ENCODE results near the gene MYO7A.

The MYO7A gene

DNA sequence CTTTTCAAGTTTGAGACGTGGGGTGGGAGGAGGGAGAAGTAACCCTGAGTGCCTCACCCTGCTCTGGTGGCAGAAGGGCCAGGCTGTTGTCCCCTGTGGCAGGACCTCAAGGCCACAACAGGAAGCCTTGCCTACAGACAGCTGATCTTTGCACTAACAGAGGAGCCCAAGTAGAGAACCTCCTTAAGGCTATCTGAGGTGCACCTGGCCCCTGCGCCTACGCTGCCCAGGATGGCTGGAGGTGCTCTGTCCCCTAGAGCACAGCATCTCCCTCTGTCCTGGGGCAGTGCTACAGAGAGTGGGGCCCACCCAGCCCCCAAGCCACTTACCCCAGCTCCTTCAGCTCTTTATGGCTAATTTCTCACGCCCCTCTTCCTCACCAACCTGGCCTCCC lies 27.0 kb downstream of the MYO7A start:
- TF ChIP-seq, protein P1, sequence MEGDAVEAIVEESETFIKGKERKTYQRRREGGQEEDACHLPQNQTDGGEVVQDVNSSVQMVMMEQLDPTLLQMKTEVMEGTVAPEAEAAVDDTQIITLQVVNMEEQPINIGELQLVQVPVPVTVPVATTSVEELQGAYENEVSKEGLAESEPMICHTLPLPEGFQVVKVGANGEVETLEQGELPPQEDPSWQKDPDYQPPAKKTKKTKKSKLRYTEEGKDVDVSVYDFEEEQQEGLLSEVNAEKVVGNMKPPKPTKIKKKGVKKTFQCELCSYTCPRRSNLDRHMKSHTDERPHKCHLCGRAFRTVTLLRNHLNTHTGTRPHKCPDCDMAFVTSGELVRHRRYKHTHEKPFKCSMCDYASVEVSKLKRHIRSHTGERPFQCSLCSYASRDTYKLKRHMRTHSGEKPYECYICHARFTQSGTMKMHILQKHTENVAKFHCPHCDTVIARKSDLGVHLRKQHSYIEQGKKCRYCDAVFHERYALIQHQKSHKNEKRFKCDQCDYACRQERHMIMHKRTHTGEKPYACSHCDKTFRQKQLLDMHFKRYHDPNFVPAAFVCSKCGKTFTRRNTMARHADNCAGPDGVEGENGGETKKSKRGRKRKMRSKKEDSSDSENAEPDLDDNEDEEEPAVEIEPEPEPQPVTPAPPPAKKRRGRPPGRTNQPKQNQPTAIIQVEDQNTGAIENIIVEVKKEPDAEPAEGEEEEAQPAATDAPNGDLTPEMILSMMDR (IDR thresholded peaks at IDR 0.05; ENCODE audit: low read length), result no peak
- no peak for TF ChIP-seq EZH2phosphoT487 (IDR thresholded peaks at IDR 0.05; ENCODE audit: low read length)
- no peak for TF ChIP-seq EZH2 (optimal IDR thresholded peaks at IDR 0.05; ENCODE audit: low read depth, low read length)
- no peak for DNase-seq
- no peak overlapping the region for H3K9ac ChIP-seq (ENCODE audit: low read length)
- H3K4me1 ChIP-seq (ENCODE audit: low read length), result no peaks in the 10 kb centered on the region
- no peaks in the 10 kb centered on the region for H3F3A ChIP-seq (ENCODE audit: insufficient read depth, low read length)
- no peaks in the 10 kb centered on the region for H3K9me3 ChIP-seq (replicated peaks; ENCODE audit: insufficient read depth, low read length)
- no peaks in the 10 kb centered on the region for H3K9me2 ChIP-seq (replicated peaks; ENCODE audit: insufficient read depth, low read length)
- no peak overlapping the region for H3K4me3 ChIP-seq (ENCODE audit: low read length)
- H3K36me3 ChIP-seq (replicated peaks; ENCODE audit: insufficient read depth, low read length), result no peaks in the 10 kb centered on the region
- no peak overlapping the region for H2AFZ ChIP-seq (ENCODE audit: low read length)
- no peaks in the 10 kb centered on the region for H3K27me3 ChIP-seq (replicated peaks; ENCODE audit: insufficient read depth, low read length)
- no peaks in the 10 kb centered on the region for H3K79me2 ChIP-seq (ENCODE audit: low read length)
- no peaks in the 10 kb centered on the region for H4K20me1 ChIP-seq (ENCODE audit: insufficient read depth, low read length)
- no peak overlapping the region for H3K27ac ChIP-seq (ENCODE audit: low read length)
- H3K4me2 ChIP-seq (ENCODE audit: low read depth, low read length), result no peak overlapping the region

DNA sequence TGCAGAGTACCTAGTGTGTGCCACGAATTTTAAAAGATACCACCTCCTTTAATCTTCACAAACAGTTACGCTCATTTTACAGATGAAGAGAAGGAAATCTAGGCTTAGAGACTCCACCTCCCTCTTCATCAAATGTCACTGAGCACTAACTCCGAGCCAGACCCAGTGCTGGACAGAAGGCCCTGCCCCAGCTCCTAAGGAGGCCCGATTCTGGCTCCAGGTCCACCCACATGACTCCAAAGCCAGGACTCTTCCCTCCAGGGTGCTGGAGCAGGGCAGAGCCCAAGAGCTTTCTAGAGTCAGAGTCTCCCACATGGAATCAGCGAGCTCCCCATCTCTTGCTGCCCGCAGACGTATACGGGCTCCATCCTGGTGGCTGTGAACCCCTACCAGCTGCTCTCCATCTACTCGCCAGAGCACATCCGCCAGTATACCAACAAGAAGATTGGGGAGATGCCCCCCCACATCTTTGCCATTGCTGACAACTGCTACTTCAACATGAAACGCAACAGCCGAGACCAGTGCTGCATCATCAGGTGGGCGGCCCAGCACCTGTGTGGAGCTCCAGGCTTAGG lies 27.6 kb downstream of the MYO7A start:
- no peaks in the 10 kb centered on the region for H3K27me3 ChIP-seq (replicated peaks; ENCODE audit: insufficient read depth, low read length)
- no peaks in the 10 kb centered on the region for H3K9me3 ChIP-seq (replicated peaks; ENCODE audit: insufficient read depth, low read length)
- no peak overlapping the region for H3K4me3 ChIP-seq (ENCODE audit: low read length)
- H3K27ac ChIP-seq (ENCODE audit: low read length), result no peak overlapping the region
- no peaks in the 10 kb centered on the region for H4K20me1 ChIP-seq (ENCODE audit: insufficient read depth, low read length)
- H3K4me1 ChIP-seq (ENCODE audit: low read length), result no peaks in the 10 kb centered on the region
- H3K36me3 ChIP-seq (replicated peaks; ENCODE audit: insufficient read depth, low read length), result no peaks in the 10 kb centered on the region
- H3K9ac ChIP-seq (ENCODE audit: low read length), result no peak overlapping the region
- no peaks in the 10 kb centered on the region for H3K9me2 ChIP-seq (replicated peaks; ENCODE audit: insufficient read depth, low read length)
- no peak overlapping the region for H3K4me2 ChIP-seq (ENCODE audit: low read depth, low read length)
- no peak for DNase-seq
- H2AFZ ChIP-seq (ENCODE audit: low read length), result no peak overlapping the region
- TF ChIP-seq, protein P1 (IDR thresholded peaks at IDR 0.05; ENCODE audit: low read length), result no peak
- TF ChIP-seq EZH2phosphoT487 (IDR thresholded peaks at IDR 0.05; ENCODE audit: low read length), result no peak
- TF ChIP-seq EZH2 (optimal IDR thresholded peaks at IDR 0.05; ENCODE audit: low read depth, low read length), result no peak
- H3K79me2 ChIP-seq (ENCODE audit: low read length), result no peaks in the 10 kb centered on the region
- H3F3A ChIP-seq (ENCODE audit: insufficient read depth, low read length), result no peaks in the 10 kb centered on the region

DNA sequence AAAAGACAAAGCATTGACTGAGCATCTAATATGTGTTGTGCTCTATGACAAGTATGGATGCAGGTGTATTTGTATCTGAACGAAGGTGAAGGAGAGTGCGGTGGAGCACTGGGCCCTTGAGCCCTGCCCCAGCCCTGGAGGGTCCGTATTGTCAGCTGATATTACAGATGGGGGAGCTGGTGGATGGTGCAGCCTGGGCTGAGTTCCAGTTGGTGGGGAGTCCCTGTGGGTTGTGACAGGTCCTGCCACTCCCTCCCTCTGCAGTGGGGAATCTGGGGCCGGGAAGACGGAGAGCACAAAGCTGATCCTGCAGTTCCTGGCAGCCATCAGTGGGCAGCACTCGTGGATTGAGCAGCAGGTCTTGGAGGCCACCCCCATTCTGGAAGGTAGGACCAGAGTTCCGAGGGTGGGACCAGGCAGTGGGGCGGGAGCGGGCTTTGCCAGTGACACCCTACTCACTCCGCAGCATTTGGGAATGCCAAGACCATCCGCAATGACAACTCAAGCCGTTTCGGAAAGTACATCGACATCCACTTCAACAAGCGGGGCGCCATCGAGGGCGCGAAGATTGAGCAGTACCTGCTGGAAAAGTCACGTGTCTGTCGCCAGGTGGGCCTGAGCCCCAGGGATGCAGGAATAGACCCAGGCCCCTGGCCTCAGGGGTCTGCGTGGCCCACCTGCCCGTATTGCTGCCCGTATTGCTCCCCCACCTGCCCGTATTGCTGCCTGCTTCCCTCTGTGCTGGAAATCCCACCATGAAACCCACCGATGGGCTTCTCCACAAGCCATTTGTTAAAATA lies 28.6 kb downstream of the MYO7A start:
- H3K36me3 ChIP-seq (replicated peaks; ENCODE audit: insufficient read depth, low read length), result no peaks in the 10 kb centered on the region
- TF ChIP-seq, protein P1 (IDR thresholded peaks at IDR 0.05; ENCODE audit: low read length), result no peak
- TF ChIP-seq EZH2phosphoT487 (IDR thresholded peaks at IDR 0.05; ENCODE audit: low read length) (no peak), EZH2 (optimal IDR thresholded peaks at IDR 0.05; ENCODE audit: low read depth, low read length) (no peak)
- no peak overlapping the region for H3K27ac ChIP-seq (ENCODE audit: low read length)
- no peaks in the 10 kb centered on the region for H3F3A ChIP-seq (ENCODE audit: insufficient read depth, low read length)
- no peak overlapping the region for H2AFZ ChIP-seq (ENCODE audit: low read length)
- no peak for DNase-seq
- H3K27me3 ChIP-seq (replicated peaks; ENCODE audit: insufficient read depth, low read length), result no peaks in the 10 kb centered on the region
- H3K4me1 ChIP-seq (ENCODE audit: low read length), result no peaks in the 10 kb centered on the region
- H3K9ac ChIP-seq (ENCODE audit: low read length), result no peak overlapping the region
- H3K9me2 ChIP-seq (replicated peaks; ENCODE audit: insufficient read depth, low read length), result no peaks in the 10 kb centered on the region
- H3K4me3 ChIP-seq (ENCODE audit: low read length), result no peak overlapping the region
- no peak overlapping the region for H3K4me2 ChIP-seq (ENCODE audit: low read depth, low read length)
- H4K20me1 ChIP-seq (ENCODE audit: insufficient read depth, low read length), result no peaks in the 10 kb centered on the region
- H3K79me2 ChIP-seq (ENCODE audit: low read length), result no peaks in the 10 kb centered on the region
- H3K9me3 ChIP-seq (replicated peaks; ENCODE audit: insufficient read depth, low read length), result no peaks in the 10 kb centered on the region

Measured in MM.1S (cell line).